Loucy (cell line): ENCODE results near the gene DBH.

Experiments
- EZH2phosphoT487 ChIP-seq: fragments of 200-600 bp; IDR thresholded peaks from 2 replicates; pipeline ENCODE4 v1.6.1; 2018; ENCODE audit warnings: antibody characterized with exemption, mild to moderate bottlenecking, moderate library complexity, borderline replicate concordance
- TF ChIP-seq, protein P1 (sequence below): fragments of 200-600 bp; sonication (generic); conservative IDR thresholded peaks from 2 replicates; pipeline ENCODE4 v1.5.1; 2014; ENCODE audit warnings: mild to moderate bottlenecking, antibody characterized with exemption, low read length

DNA sequence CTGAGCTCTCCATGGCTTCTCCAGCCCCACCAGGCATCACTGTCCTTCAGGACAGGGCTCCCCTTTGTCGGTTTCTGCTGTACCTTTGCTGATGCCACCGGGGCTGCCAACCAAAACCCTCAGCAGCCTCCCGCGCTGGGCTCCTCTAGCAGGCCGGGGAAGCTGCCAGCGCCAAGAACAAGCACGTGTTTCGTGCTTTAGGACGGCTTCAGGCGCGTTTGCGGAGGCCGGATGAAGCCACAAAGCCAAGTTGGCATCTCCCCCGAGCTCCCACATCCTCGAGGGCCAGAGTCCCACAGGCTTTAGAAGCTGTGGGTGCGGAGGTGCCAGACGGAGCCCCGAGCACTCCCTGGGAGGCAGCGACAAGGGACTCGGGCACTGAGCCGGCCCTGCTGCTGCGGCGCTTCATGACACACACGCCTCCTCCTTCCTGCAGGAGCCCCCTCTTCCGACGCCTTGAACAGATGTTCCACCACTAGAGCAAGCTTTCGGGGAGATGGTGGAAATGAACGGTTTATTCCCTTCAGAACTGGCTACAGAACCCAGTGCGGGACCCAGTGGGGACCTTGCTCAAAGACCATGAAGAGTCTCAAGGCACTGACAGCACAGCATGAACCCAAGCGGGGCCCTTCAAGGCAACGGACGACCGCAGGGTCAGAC lies 65.3 kb downstream of the DBH start:
- TF ChIP-seq, protein P1, sequence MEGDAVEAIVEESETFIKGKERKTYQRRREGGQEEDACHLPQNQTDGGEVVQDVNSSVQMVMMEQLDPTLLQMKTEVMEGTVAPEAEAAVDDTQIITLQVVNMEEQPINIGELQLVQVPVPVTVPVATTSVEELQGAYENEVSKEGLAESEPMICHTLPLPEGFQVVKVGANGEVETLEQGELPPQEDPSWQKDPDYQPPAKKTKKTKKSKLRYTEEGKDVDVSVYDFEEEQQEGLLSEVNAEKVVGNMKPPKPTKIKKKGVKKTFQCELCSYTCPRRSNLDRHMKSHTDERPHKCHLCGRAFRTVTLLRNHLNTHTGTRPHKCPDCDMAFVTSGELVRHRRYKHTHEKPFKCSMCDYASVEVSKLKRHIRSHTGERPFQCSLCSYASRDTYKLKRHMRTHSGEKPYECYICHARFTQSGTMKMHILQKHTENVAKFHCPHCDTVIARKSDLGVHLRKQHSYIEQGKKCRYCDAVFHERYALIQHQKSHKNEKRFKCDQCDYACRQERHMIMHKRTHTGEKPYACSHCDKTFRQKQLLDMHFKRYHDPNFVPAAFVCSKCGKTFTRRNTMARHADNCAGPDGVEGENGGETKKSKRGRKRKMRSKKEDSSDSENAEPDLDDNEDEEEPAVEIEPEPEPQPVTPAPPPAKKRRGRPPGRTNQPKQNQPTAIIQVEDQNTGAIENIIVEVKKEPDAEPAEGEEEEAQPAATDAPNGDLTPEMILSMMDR = no peak
- no peak for TF ChIP-seq EZH2phosphoT487
